Mesothelial cell of epicardium (in vitro differentiated cells): ENCODE results near the gene PDCD1. TPM values are rescaled to one million over a fixed set of nuclear protein-coding genes. Genes with fewer than 3 reads are reported as not detected.
A peak's percentile ranks its signal among the peaks of the same experiment; 100 is the strongest.
"Not testable (repeated sequence)": the region's sequence is repeated elsewhere in the genome, so short reads cannot be mapped to it uniquely, and the experiment has no call there.

Experiments
- DNase-seq, 2 experiments: peaks; one replicate each; pipeline ENCODE4 v3.0.0; 2021; ENCODE audit warnings: low spot score in 2 of 2; ENCODE audit not compliant: unreplicated experiment in 2 of 2
- H3K27ac Mint-ChIP-seq: 2 replicates; pipeline ENCODE4 v1.8.0; 2021; ENCODE audit warnings: mixed read lengths
- H3K27me3 Mint-ChIP-seq: 2 replicates; pipeline ENCODE4 v1.8.0; 2021; ENCODE audit warnings: low read depth, mixed read lengths
- H3K36me3 Mint-ChIP-seq: 2 replicates; pipeline ENCODE4 v1.8.0; 2021; ENCODE audit warnings: mixed read lengths
- H3K4me1 Mint-ChIP-seq: 2 replicates; pipeline ENCODE4 v1.8.0; 2021; ENCODE audit warnings: mixed read lengths
- H3K4me3 Mint-ChIP-seq: 2 replicates; pipeline ENCODE4 v1.8.0; 2021; ENCODE audit warnings: mild to moderate bottlenecking, moderate library complexity, mixed read lengths
- H3K9me3 Mint-ChIP-seq: 2 replicates; pipeline ENCODE4 v1.8.0; 2021; ENCODE audit warnings: mixed read lengths
- total RNA-seq: library from RNA; stranded (reverse); gene quantifications from 3 replicates; pipeline ENCODE4 v1.2.1, GENCODE V29; 2021
- TF ChIP-seq, protein P1 (sequence below): fragments of 200-600 bp; sonication (generic); IDR thresholded peaks from one replicate; pipeline ENCODE4 v1.5.0; 2021; ENCODE audit warnings: antibody characterized with exemption; ENCODE audit not compliant: unreplicated experiment

The PDCD1 gene
- total RNA-seq, 1 donor from 2014 or later, result not detected

DNA sequence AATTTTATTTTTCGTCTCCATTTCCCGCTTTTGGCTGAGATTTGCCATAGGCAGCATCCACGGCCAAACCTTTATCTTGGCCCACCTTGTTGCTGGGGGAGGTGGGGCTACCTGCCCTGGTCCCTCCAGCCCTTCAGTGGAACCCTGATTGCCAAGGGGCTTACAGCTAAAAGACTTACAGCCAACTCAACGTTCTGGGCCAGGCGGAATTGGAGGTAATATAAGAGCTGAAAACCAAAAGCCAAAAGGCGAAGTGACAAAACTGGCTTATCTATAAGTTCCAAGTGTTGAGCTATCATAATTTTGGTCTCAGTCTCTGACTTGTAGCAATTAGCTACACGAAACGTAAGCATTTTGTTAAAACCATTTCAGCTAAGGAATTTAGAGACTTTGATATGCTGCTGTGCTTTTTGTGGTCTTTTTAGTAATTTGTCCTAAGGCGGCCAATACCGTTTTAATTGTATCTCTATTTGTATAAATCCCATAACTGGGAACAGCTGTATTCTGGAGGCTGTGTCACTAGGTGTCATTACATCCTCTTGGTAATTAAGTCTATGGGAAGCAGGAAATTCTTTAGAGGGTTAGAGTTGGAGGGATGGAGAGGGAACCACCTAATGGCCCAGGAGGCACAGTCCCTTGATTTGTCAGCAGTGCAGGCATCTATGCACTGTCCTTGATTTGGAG is 24.0 kb downstream of the PDCD1 start:
- peaks cover 16% of the 10 kb centered on the region for H3K4me1 Mint-ChIP-seq
- H3K36me3 Mint-ChIP-seq, result no peaks in the 10 kb centered on the region
- no peak for DNase-seq
- peaks cover 36% of the 10 kb centered on the region for H3K27me3 Mint-ChIP-seq
- TF ChIP-seq, protein P1, sequence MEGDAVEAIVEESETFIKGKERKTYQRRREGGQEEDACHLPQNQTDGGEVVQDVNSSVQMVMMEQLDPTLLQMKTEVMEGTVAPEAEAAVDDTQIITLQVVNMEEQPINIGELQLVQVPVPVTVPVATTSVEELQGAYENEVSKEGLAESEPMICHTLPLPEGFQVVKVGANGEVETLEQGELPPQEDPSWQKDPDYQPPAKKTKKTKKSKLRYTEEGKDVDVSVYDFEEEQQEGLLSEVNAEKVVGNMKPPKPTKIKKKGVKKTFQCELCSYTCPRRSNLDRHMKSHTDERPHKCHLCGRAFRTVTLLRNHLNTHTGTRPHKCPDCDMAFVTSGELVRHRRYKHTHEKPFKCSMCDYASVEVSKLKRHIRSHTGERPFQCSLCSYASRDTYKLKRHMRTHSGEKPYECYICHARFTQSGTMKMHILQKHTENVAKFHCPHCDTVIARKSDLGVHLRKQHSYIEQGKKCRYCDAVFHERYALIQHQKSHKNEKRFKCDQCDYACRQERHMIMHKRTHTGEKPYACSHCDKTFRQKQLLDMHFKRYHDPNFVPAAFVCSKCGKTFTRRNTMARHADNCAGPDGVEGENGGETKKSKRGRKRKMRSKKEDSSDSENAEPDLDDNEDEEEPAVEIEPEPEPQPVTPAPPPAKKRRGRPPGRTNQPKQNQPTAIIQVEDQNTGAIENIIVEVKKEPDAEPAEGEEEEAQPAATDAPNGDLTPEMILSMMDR, result no peak
- no peak overlapping the region for H3K4me3 Mint-ChIP-seq
- no peak overlapping the region for H3K27ac Mint-ChIP-seq
- peaks cover 21% of the 10 kb centered on the region for H3K9me3 Mint-ChIP-seq

DNA sequence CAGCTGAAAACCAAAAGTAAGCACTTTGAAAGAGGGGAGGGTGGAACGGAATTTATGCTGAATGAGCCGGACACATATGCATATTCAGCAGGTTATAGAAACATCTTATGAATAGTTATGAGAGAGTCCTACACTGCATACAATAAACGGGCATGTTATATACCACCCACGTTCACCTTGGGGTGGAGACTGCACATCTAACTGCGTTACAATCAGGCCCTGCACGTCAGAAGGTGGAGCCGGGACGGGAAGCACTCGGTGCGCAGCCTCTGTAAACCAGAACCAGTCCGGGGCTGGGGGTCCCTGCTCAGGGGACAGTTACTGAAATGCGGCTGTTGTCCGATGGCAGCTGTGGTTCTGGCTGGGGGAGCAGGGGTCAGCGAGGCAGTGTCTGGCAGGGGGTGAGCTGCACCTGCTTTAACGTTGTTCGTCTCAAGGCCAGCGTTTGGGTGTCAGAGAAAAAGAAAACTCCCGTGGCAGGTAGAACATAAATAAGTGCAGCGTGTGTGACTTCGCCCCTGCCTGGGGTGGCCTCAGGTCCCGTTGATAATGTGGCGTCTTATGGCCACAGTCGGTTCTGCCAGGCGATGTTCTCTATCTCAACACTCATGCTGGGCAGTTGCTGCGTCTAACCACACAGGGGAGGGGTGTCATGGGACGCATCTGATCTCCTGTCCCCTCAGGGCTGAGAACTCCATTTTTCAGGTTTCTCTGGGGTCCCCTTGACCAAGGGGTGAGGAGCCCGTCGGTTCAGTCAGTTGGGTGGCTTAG is 24.8 kb downstream of the PDCD1 start:
- Mint-ChIP-seq H3K9me3 (peaks cover 21% of the 10 kb centered on the region), H3K4me1 (peaks cover 16% of the 10 kb centered on the region), H3K27me3 (peaks cover 33% of the 10 kb centered on the region), H3K27ac (peak overlapping the region; percentile 19)
- DNase-seq, H3K4me3 Mint-ChIP-seq, H3K36me3 Mint-ChIP-seq: not testable (repeated sequence)

DNA sequence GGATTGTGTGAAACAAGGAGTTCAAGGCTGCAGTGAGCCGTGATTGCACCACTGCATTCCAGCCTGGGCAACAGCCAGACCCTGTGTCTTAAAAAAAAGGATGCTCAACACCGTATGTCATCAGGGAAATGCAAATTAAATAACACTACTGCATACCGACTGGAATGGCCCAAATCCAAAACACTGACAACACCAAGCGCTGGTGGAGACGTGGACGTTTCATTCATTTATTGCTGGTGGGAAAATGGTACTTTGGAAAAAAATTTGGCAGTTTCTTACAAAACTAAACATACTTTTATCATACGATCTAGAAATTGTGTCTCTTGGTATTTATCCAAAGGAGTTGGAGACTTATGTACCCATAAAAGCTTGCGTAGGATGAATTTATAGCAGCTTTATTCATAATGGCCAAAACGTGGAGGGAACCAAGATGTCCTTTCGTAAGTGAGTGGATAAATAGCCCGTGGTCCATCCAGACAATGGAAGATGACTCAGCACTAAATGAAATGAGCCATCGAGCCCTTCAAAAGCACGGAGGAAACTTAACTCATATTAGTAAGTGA is 25.5 kb downstream of the PDCD1 start:
- H3K4me3 Mint-ChIP-seq, result no peak overlapping the region

DNA sequence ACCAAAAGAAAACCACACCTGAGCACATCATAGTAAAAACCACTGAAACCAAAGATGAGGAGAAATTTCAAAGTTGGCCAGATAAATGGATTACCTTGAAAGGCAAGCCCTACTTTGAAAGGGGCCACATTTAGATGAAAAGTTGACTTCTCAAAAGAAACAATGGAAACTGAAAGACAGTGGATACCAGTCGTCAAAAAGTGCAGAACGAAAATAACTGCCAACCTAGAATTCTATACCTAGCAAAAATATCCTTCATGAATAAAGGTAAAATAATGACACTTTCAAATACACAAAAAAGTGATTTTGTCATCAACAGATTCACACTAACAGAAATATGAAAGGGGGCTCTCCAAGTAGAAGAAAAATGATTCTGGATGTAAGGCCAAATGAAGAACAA is 31.3 kb downstream of the PDCD1 start:
- Mint-ChIP-seq H3K27ac (no peak overlapping the region), H3K9me3 (peaks cover 53% of the 10 kb centered on the region), H3K27me3 (peaks cover 4% of the 10 kb centered on the region), H3K36me3 (peaks cover 2% of the 10 kb centered on the region), H3K4me1 (peaks cover 1% of the 10 kb centered on the region), H3K4me3 (no peak overlapping the region)
- TF ChIP-seq, protein P1, result no peak
- no peak for DNase-seq

More for the DNA sequence above, 25.5 kb downstream of the PDCD1 start:
- Mint-ChIP-seq H3K36me3 (no peaks in the 10 kb centered on the region), H3K27ac (peak overlapping the region; percentile 19), H3K9me3 (peaks cover 23% of the 10 kb centered on the region), H3K4me1 (peaks cover 16% of the 10 kb centered on the region), H3K27me3 (peaks cover 27% of the 10 kb centered on the region)
- no peak for DNase-seq
- TF ChIP-seq, protein P1, result no peak

DNA sequence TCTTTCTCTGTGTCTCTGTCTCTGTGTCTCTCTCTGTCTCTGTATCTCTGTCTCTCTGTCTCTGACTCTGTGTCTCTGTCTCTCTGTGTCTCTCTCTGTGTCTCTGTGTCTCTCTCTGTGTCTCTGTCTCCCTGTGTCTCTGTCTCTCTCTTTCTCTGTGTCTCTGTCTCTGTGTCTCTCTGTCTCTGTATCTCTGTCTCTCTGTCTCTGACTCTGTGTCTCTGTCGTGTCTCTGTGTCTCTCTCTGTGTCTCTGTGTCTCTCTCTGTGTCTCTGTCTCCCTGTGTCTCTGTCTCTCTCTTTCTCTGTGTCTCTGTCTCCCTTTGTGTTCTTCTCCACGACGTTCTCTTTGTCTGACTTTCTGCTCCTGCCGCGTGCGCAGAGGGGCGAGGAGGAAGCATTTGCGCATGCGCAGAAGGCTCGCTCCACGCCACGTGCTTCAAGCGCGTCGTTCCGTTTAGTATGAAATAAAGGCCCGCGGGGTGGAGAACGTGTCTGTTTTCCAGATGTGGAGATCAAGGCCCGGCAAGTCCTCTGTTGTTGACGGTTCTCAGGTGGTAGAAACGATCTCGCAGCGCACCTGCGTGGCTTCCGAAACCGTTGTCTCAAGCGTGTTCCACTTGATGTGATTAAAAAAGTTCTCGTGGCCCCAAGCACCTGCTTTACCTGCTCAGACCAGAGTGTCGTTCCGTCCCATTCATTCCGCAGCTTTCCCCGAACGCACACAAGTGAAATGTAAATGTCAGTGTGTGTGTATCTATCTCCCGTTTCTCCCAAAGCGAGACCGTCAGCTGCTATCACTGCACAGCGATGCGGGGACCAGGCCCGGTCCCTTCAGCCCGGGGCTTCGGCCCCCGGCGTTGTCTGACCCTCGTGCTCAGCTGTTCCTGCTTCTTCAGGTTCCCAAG is 34.9 kb downstream of the PDCD1 start:
- H3K27ac Mint-ChIP-seq, H3K4me1 Mint-ChIP-seq, H3K27me3 Mint-ChIP-seq, DNase-seq, H3K4me3 Mint-ChIP-seq, H3K36me3 Mint-ChIP-seq: not testable (repeated sequence)
- peaks cover 37% of the 10 kb centered on the region for H3K9me3 Mint-ChIP-seq

DNA sequence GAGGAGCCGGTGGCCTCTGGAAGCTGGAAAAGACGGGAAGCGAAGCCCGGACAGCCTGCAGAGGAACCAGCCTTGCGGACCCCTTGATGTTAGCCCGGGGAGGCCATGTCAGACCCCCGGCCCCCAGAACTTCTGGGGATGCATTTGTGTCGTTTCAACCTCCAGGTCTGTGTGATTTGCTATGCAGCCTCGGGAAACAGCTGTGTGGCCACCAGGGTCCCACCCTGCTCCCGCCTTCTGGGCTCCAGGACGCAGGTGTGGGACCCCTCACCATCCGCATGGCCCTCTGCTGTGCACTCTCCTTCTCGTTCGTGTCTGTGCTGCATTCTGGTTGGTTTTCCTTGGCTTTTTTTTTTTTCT is 36.5 kb downstream of the PDCD1 start:
- TF ChIP-seq, protein P1, result no peak
- H3K9me3 Mint-ChIP-seq, result peaks cover 29% of the 10 kb centered on the region
- H3K4me3 Mint-ChIP-seq, result no peak overlapping the region
- peak overlapping the region; percentile 18 for H3K27ac Mint-ChIP-seq
- peaks cover 2% of the 10 kb centered on the region for H3K36me3 Mint-ChIP-seq
- peaks cover 4% of the 10 kb centered on the region for H3K4me1 Mint-ChIP-seq
- peaks cover 2% of the 10 kb centered on the region for H3K27me3 Mint-ChIP-seq
- no peak for DNase-seq
